Measurements from ENCODE around the gene CLN6.
A peak's percentile ranks its signal among the peaks of the same experiment; 100 is the strongest.

Gene CLN6

DNA sequence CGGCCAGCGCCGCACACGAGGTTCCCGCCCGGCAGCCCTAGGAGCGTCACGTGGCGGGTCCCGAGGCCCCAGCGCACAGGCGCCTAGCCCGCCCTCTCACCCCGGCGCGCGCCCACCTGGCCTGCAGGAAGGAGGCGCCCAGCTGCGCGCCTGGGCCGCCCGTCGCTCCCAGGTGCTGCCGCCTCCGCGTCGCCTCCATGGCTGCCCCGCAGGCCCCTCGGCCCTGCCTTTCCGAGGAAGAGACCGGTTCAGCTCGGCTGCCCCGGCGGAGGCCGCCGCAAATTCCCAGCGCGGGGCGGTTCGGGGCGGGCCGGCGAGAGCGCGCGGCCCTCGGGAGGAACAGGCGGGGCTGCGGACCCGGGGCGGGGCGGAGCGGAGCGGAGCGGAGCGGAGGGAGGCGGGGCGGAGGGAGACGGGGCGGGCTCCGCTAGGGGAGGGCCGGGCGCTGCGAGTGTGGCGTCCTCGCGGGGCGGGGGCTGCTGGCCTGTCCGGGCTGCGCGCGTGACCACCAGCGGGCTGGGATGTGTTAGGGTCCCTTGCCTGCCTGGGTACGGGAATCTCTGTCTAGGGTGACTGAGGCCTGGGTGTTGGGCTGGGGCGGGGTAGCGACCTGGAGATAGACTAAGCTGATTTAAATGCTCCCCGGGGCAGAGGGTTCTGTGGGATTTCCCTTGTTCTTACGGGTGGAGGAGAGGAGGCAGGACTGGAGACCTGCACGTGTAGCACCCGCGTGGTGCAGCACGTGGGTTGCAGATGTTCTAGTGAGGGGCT lies at the start of gene CLN6:
Gene CLN6, minus strand, starts transcription at position 343 of the 771 bp plus-strand sequence. Its CDS starts 144 bp downstream, at position 199.
- peak; percentile 21 for DNase-seq (ENCODE audit: low read depth, low spot score)

- DNase-seq (ENCODE audit: low read depth, low spot score): no peak
Measured at GRCh38 chr15:68278595-68279405, 49.3 kb upstream of the CLN6 start.

DNA sequence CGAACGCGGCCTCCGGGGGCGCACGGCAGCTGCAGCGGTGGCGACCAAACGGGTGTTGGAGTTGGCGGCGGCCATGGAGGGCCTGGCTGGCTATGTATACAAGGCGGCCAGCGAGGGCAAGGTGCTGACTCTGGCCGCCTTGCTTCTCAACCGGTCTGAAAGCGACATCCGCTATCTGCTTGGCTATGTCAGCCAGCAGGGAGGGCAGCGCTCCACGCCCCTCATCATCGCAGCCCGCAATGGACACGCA lies 48.7 kb upstream of the CLN6 start:
- no peak for DNase-seq (ENCODE audit: low read depth, low spot score)

- peak; percentile 82 for DNase-seq (ENCODE audit: low read depth, low spot score)
Measured at GRCh38 chr15:68277603-68278344, 48.2 kb upstream of the CLN6 start, which contains the start of gene FEM1B. Gene FEM1B, plus strand, starts transcription at chr15:68277745. Its CDS starts 673 bp downstream, at chr15:68278418.

DNA sequence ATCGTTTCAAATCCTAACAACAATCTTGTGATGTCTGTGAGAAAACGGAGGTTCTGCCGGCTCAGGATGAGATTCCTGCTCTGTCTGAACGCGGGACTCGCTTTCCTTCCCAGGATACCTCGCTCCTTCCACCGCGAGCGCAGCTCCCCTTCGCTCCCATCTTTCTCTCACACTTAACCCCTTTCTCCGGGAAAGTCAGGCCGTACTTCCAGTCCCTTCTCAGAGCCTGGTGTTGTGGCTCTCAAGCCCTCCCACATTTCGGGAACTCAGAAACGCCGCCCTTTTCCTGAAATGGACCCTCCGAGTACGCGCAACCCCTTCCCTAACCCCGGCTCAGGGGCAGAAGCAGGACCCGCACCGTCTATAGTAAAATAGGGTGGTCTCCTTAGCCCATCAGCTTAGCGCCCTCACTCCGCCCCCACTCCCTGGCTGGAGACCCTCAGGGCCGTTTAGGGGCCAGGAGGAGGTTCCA lies 47.6 kb upstream of the CLN6 start:
- DNase-seq (ENCODE audit: low read depth, low spot score): no peak

- no peak for DNase-seq (ENCODE audit: low read depth, low spot score)
Measured at GRCh38 chr15:68276668-68277067, 47.1 kb upstream of the CLN6 start.

DNA sequence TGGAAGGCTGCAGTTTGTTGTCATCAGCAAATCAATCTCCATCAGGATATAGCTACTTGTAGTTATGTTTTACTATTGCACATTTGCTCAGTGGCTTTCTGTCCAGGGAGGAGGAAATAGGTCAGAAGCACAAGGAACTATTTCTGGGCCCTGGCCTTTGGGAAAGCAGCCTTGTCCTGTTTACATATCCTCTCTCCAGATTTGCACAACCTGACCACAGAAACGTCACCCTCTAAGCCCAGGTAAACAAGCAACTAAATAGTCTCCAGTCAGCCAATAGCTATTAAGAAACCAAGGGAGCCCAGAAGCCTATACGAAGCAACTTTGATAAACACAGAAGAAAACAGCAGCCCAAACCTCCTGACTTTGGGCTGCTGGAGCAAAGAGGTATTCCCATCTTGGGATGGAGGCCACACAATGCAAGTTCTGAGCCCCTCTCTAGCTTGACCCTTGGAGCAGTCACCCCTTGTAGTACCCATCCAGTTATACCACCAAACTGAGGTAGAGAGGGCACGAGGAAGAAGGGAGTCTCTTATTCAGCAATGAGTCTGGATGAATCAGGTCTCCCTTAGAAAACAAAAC lies 45.7 kb upstream of the CLN6 start:
- no peak for DNase-seq (ENCODE audit: low read depth, low spot score)

GRCh38 chr15:68274201-68274848 lies 44.8 kb upstream of the CLN6 start:
- DNase-seq (ENCODE audit: low read depth, low spot score): no peak

DNA sequence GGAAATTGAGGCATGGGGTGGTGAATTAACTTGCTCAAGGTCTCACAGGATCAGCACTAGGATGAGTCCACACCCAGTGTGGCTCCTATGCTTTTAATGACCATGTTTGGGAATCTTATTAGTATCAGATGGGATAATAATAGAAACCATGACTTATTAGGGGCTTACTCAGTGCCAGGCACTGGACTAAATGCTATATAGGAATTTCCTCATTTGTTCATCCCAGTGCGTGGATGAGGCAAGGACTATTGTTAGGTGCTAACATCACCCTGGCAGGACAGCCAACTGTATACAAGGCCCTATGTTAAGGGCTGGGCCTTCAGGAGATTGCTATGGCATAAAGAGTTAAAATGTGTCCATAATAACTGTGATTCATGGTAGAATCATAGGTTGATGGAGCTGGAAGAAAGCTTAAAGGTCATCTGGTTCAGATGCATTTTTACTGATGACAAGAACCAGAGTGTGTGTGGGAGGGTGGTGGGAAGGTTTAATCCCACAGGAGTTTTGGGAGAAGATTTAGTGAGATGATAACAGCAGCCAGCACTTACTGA lies 43.3 kb upstream of the CLN6 start:
- no peak for DNase-seq (ENCODE audit: low read depth, low spot score)

DNA sequence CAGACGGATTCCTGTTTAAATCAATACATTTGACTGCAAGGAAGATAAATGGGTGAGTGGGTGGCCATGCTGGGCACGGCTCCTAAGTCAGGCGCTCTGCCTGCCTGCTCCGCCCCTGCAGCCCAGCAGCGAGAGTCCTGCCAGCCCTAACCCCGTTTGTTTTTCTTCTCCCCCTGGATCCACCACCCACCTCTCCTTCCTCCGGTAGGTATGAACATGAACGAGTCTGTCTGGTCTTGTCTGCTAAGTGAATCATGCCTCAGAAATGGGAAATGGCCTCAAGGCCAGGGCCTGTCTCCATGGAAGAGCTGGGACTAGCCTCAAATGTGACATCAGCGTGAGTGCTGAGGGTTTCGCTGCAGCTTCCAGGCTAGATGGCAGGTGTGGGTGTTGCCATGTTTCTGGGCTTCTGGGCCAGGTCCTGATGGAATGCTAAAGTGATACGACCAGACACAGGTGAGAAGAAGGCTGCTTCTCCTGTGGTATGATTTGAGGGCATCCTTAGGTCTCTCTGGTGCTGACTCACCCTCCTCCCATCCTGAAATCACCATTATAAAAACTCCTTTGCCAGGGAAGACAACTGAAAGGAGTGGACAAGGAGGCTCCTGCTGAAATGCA lies 42.4 kb upstream of the CLN6 start:
- no peak for DNase-seq (ENCODE audit: low read depth, low spot score)

DNA sequence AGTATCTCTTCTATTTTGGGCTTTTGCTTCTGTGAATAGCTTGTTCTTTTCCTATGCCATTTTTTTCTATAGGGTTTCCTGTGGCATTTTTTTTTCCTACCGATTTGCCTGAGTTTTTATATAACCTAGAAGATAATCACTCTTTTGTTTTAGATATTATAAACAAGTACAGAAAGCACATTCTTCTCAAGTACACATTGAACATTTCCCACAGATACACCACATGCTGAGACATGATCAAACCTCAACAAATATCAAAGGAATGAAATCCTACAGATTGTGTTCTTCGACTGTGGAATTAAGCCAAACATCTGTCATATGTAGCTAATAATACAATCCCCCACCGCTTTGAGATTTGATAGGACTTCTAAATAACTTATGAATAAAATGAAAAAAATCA lies 38.9 kb upstream of the CLN6 start:
- DNase-seq (ENCODE audit: low read depth, low spot score): no peak

DNA sequence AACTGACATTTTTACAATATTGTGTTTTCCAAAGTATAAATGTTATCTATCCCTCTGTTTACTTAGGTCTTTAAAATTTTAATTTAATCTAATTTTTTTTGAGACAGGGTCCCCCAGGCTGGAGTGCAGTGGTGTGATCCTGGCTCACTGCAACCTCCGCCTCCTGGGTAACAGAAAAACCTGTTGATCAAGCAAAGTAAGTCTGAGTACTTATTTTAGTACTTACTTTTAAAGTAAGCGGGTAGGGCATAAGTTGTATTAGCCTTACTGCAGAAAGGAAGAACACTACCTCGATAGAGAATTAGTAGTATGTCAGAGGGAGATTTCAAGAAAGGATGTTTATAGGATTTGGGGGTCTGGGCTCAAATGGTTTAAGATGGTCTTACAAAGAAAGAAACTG lies 36.1 kb upstream of the CLN6 start:
- no peak for DNase-seq (ENCODE audit: low read depth, low spot score)

GRCh38 chr15:68265081-68265480 lies 35.6 kb upstream of the CLN6 start:
- no peak for DNase-seq (ENCODE audit: low read depth, low spot score)

GRCh38 chr15:68264282-68264681 lies 34.8 kb upstream of the CLN6 start:
- no peak for DNase-seq (ENCODE audit: low read depth, low spot score)

GRCh38 chr15:68262514-68263356 lies 33.2 kb upstream of the CLN6 start:
- DNase-seq (ENCODE audit: low read depth, low spot score): no peak

- no peak for DNase-seq (ENCODE audit: low read depth, low spot score)
Measured at GRCh38 chr15:68261980-68262379, 32.5 kb upstream of the CLN6 start.

DNA sequence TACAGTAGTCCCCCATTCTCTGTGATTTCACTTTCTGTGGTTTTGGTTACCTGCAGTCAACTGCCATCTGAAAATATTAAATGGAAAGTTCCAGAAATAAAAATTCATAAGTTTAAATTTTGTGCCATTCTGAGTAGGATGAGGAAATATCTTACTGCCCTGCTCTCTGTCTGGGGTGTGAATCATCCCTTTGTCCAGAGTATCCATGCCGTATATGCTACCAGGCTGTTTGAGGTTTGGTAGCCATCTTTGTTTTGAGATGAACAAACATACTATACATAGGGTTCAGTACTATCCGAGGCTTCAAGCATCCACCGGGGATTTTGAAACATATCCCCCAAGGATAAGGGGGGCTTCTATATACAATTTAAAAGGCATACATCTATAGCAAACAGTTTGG lies 31.7 kb upstream of the CLN6 start:
- no peak for DNase-seq (ENCODE audit: low read depth, low spot score)

GRCh38 chr15:68259883-68260282 lies 30.4 kb upstream of the CLN6 start:
- DNase-seq (ENCODE audit: low read depth, low spot score): no peak

DNA sequence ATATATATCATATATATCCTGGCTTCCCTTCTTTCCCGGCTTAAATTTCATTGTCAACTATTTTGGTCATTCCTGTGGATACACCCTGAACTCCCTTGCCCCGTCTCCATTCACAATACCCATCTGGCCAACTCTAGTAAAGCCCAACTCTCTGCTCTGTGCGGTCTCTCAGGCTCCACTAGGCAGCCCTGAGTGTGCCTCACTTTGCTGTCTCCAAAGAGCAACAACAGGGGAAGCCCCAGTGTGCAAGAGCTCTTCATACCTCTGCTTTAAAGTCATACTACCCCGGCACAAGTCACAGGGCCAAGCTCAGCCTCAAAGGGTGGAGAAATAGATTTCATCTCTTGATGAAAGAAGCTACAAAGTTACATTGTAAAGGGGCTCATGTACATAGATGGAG lies 29.2 kb upstream of the CLN6 start:
- no peak for DNase-seq (ENCODE audit: low read depth, low spot score)

All from smooth muscle cell of the brain vasculature (primary cell).